ENCODE results near the gene THOC1. TPM values are rescaled to one million over a fixed set of nuclear protein-coding genes. Genes with fewer than 3 reads are reported as not detected.

Gene THOC1
- polyA plus RNA-seq, 1 experiment: 35.1 TPM

- ChIA-PET POLR2A (no interaction called here), CTCF (no interaction called here)
- DNase-seq (ENCODE audit: low read depth, low spot score): no peak
- Histone ChIP-seq H3K27ac (ENCODE audit: low read depth, low read length) (no peak overlapping the region), H3K4me3 (ENCODE audit: low read depth, low read length) (no peak overlapping the region), H3K27me3 (ENCODE audit: control insufficient read depth, insufficient read depth, low read length) (no peaks in the 10 kb centered on the region), H3K9me3 (ENCODE audit: control insufficient read depth, insufficient read depth, low read length) (peaks cover under 1% of the 10 kb centered on the region; the same call in 1 of the 2 replicates)
- no peak for TF ChIP-seq CTCF (IDR thresholded peaks at IDR 0.05; ENCODE audit: low read depth, low read length)
Observed at GRCh38 chr18:272650-273049, 4.8 kb upstream of the THOC1 start.

- Histone ChIP-seq H3K27me3 (ENCODE audit: control insufficient read depth, insufficient read depth, low read length) (no peaks in the 10 kb centered on the region), H3K4me3 (ENCODE audit: low read depth, low read length) (no peak overlapping the region), H3K27ac (ENCODE audit: low read depth, low read length) (no peak overlapping the region), H3K9me3 (ENCODE audit: control insufficient read depth, insufficient read depth, low read length) (peaks cover 2% of the 10 kb centered on the region; the same call in 1 of the 2 replicates)
- DNase-seq (ENCODE audit: low read depth, low spot score): no peak
- TF ChIP-seq CTCF (IDR thresholded peaks at IDR 0.05; ENCODE audit: low read depth, low read length): no peak
- CTCF ChIA-PET: interaction anchor here (1.9 to 2.0 kb wide), 2 partner anchors 354 to 355 kb away, joined by 6 to 10 read pairs; no protein-coding TSS in a partner anchor
- POLR2A ChIA-PET: interaction anchor here (0.5 kb wide), 1 partner anchor 32 kb away, joined by 3 read pairs; no protein-coding TSS in a partner anchor
Observed at GRCh38 chr18:269480-270095, 1.7 kb upstream of the THOC1 start.

- ChIA-PET POLR2A (interaction anchor here (1.4 kb wide), 1 partner anchor 190 kb away, joined by 6 read pairs; no protein-coding TSS in a partner anchor), CTCF (interaction anchor here (1.8 to 2.0 kb wide), 3 partner anchors 350 to 563 kb away, joined by 8 to 10 read pairs (median 10); no protein-coding TSS in a partner anchor)
- no peak for TF ChIP-seq CTCF (IDR thresholded peaks at IDR 0.05; ENCODE audit: low read depth, low read length)
- Histone ChIP-seq H3K9me3 (ENCODE audit: control insufficient read depth, insufficient read depth, low read length) (peaks cover 2% of the 10 kb centered on the region; the same call in 1 of the 2 replicates), H3K4me3 (ENCODE audit: low read depth, low read length) (peak overlapping the region; percentile 93), H3K27me3 (ENCODE audit: control insufficient read depth, insufficient read depth, low read length) (no peaks in the 10 kb centered on the region), H3K27ac (ENCODE audit: low read depth, low read length) (peak overlapping the region; percentile 77)
- no peak for DNase-seq (ENCODE audit: low read depth, low spot score)
Observed at GRCh38 chr18:267380-267687, 513 bp downstream of the THOC1 start.

- ChIA-PET POLR2A (interaction anchor here (0.6 kb wide), 1 partner anchor 606 kb away, joined by 5 read pairs; no protein-coding TSS in a partner anchor), CTCF (no interaction called here)
- Histone ChIP-seq H3K27me3 (ENCODE audit: control insufficient read depth, insufficient read depth, low read length) (no peaks in the 10 kb centered on the region), H3K27ac (ENCODE audit: low read depth, low read length) (no peak overlapping the region), H3K4me3 (ENCODE audit: low read depth, low read length) (no peak overlapping the region), H3K9me3 (ENCODE audit: control insufficient read depth, insufficient read depth, low read length) (no peaks in the 10 kb centered on the region)
- no peak for TF ChIP-seq CTCF (IDR thresholded peaks at IDR 0.05; ENCODE audit: low read depth, low read length)
- no peak for DNase-seq (ENCODE audit: low read depth, low spot score)
Observed at GRCh38 chr18:261398-262073, 6.3 kb downstream of the THOC1 start.

GRCh38 chr18:260547-260946 is 7.3 kb downstream of the THOC1 start:
- TF ChIP-seq CTCF (IDR thresholded peaks at IDR 0.05; ENCODE audit: low read depth, low read length): no peak
- no peaks in the 10 kb centered on the region for H3K27me3 ChIP-seq (ENCODE audit: control insufficient read depth, insufficient read depth, low read length)
- no peak overlapping the region for H3K4me3 ChIP-seq (ENCODE audit: low read depth, low read length)
- no peak for DNase-seq (ENCODE audit: low read depth, low spot score)
- ChIA-PET CTCF (no interaction called here), POLR2A (no interaction called here)
- H3K9me3 ChIP-seq (ENCODE audit: control insufficient read depth, insufficient read depth, low read length): no peaks in the 10 kb centered on the region
- H3K27ac ChIP-seq (ENCODE audit: low read depth, low read length): no peak overlapping the region

Data from AG04450 (cell line).